ENCODE measurements around the gene CCDC82. TPM values are rescaled to one million over a fixed set of nuclear protein-coding genes. Genes with fewer than 3 reads are reported as not detected.

Gene CCDC82
- total and polyA plus RNA-seq, 2 of the 4 experiments (the other 2 are of a cell fraction) = 4.1 to 9.4 TPM

DNA sequence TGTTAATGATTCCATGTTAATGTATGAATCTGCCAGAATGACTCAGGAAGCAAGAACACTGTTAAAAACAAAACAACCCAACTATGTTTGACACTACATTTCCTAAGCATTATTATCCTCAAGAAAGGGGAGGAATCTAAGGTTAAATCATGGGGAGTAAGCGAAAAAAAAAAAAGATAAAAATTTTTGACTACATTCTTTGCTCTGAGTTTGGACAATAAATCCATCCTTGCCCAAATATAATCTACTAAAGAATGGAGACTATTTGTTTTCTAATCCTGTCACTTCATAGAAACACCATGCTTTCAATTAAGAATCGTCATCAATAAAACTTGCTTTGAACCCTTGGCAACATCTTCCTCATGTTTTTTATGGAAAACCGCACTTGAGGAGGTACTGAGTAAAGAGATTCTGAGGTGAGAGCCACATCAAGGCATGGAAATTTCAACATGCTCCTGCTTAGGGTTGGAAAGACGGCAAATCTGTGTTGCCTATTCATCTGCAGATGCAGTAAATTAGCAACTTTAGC is 56.5 kb downstream of the CCDC82 start:
- Histone ChIP-seq H2BK5ac (ENCODE audit: low read depth, low read length, poor library complexity, severe bottlenecking) (peak overlapping the region; percentile 66), H3K36me3 (ENCODE audit: control insufficient read depth, insufficient read depth, low read length) (peaks cover 1% of the 10 kb centered on the region; the same call in 1 of the 2 replicates), H2BK20ac (ENCODE audit: low read depth, low read length) (peak overlapping the region; percentile 46; the same call in 1 of the 2 replicates), H3K4me2 (ENCODE audit: low read depth, low read length) (peak overlapping the region; percentile 58; the same call in 1 of the 2 replicates), H3K27me3 (ENCODE audit: control insufficient read depth, insufficient read depth, low read length) (no peaks in the 10 kb centered on the region), H3K9me3 (ENCODE audit: control insufficient read depth, insufficient read depth, low read length) (no peaks in the 10 kb centered on the region), H4K5ac (ENCODE audit: low read depth, low read length) (no peak overlapping the region; the same call in 1 of the 2 replicates), H2AK9ac (replicated peaks; ENCODE audit: low read depth, low read length, poor library complexity) (no peak overlapping the region), H3K14ac (replicated peaks; ENCODE audit: low read depth, low read length) (peak overlapping the region; percentile 85), H3K4ac (ENCODE audit: low read depth, low read length) (peak overlapping the region; percentile 65; the same call in 1 of the 2 replicates), H3K79me1 (ENCODE audit: low read depth in 1 of 2, low read length in 2 of 2) (peaks cover 22 to 77% of the 10 kb centered on the region in 2 experiments), H3K56ac (ENCODE audit: extremely low read depth, insufficient read depth, low read length) (no peak overlapping the region), H2BK120ac (ENCODE audit: low read depth, low read length) (peak overlapping the region; percentile 7), H3K9ac (ENCODE audit: low read depth, low read length) (peak overlapping the region; percentile 54; the same call in 1 of the 2 replicates), H3K23ac (ENCODE audit: low read depth, low read length) (peak overlapping the region; percentile 28; the same call in 1 of the 2 replicates), H4K91ac (ENCODE audit: insufficient read depth, low read depth, low read length) (peak overlapping the region; percentile 35; the same call in 1 of the 2 replicates), H3K4me3 (ENCODE audit: insufficient read depth, low read depth, low read length) (no peak overlapping the region), H2AFZ (replicated peaks; ENCODE audit: low read length, poor library complexity) (no peak overlapping the region), H3K18ac (ENCODE audit: low read depth, low read length) (no peak overlapping the region), H4K20me1 (ENCODE audit: insufficient read depth, low read length) (no peaks in the 10 kb centered on the region; the same call in 1 of the 2 replicates), H3K27ac (ENCODE audit: insufficient read depth, low read length) (peak overlapping the region; percentile 75; the same call in 1 of the 2 replicates), H2BK15ac (ENCODE audit: low read depth, low read length) (0 out of 3 replicates have a peak overlapping the region, but pooled peaks have one; percentile 5), H3K9me1 (ENCODE audit: insufficient read depth, low read length) (peaks cover 24% of the 10 kb centered on the region), H3K4me1 (ENCODE audit: control insufficient read depth, insufficient read depth, low read length) (peaks cover 42% of the 10 kb centered on the region), H2AK5ac (ENCODE audit: low read depth, low read length) (peak overlapping the region; percentile 38; the same call in 1 of the 2 replicates), H4K8ac (ENCODE audit: low read depth in 2 of 2, low read length in 2 of 2) (peak overlapping the region in 1 of 2 experiments; percentile 75; a peak in 2 of 4 replicates)
- no peak for TF ChIP-seq CTCF (conservative IDR thresholded peaks at IDR 0.05; ENCODE audit: low read depth, low read length)
- TF ChIP-seq CHD1 (IDR thresholded peaks at IDR 0.05; ENCODE audit: low read depth, low read length) = no peak
- TF ChIP-seq MAZ (IDR thresholded peaks at IDR 0.05; ENCODE audit: borderline replicate concordance, low read depth, low read length) = no peak
- TF ChIP-seq MXI1 (IDR thresholded peaks at IDR 0.05; ENCODE audit: borderline replicate concordance, low read depth, low read length) = no peak
- no peak for TF ChIP-seq POLR2A (IDR thresholded peaks at IDR 0.05; ENCODE audit: low read depth, low read length)
- TF ChIP-seq BHLHE40 (IDR thresholded peaks at IDR 0.05; ENCODE audit: low read depth, low read length) = no peak
- no peak for TF ChIP-seq RFX5 (IDR thresholded peaks at IDR 0.05; ENCODE audit: low read depth, low read length)
- TF ChIP-seq RCOR1 (IDR thresholded peaks at IDR 0.05; ENCODE audit: insufficient replicate concordance, low read length) = no peak
- TF ChIP-seq MAFK (IDR thresholded peaks at IDR 0.05; ENCODE audit: low read depth, low read length) = no peak
- no peak for TF ChIP-seq FOS (IDR thresholded peaks at IDR 0.05; ENCODE audit: low read depth, low read length)
- no peak for TF ChIP-seq SMC3 (IDR thresholded peaks at IDR 0.05; ENCODE audit: low read depth, low read length)
- no peak for TF ChIP-seq CEBPB (IDR thresholded peaks at IDR 0.05; ENCODE audit: low read depth, low read length)
- no peak for TF ChIP-seq NFE2L2 (IDR thresholded peaks at IDR 0.05; ENCODE audit: low read depth, low read length)
- intact Hi-C loops (cut with micrococcal nuclease) = no loop called here
- no peak for DNase-seq
- ChIA-PET CTCF (interaction anchor here (2.1 kb wide), 1 partner anchor 10 kb away, joined by 9 read pairs; the partner anchor contains the start of gene MAML2), POLR2A (ENCODE audit: unreplicated experiment) (no interaction called here)
- ATAC-seq (ENCODE audit: low read depth) = peak; percentile 27; the same call in 1 of the 2 replicates
- no TSS peak for BruUV-seq (replicated peaks)
- in situ Hi-C loops (cut with MboI; ENCODE audit: low sequenced_read_pairs) = no loop called here
- no CpG with 5 or more reads among the region's 4 CpGs for WGBS, 2 experiments (ENCODE audit: extremely low coverage in 2 of 2, insufficient read length in 1 of 2)
- dilution Hi-C loops (cut with HindIII; ENCODE audit: low sequenced_read_pairs, unreplicated experiment) = no loop called here

All from IMR-90 (cell line).